ENCODE data around the gene PTDSS2. TPM values are rescaled to one million over a fixed set of nuclear protein-coding genes. Genes with fewer than 3 reads are reported as not detected.

Gene PTDSS2
- total and polyA plus RNA-seq, 10 donors, result 11.0 to 40.7 (median 25.7) TPM

GRCh38 chr11:469684-470560 is 19.8 kb downstream of the PTDSS2 start:
- peak overlapping the region in 7 of 8 donors; percentile 74 to 85 (median 80) for H3K27ac ChIP-seq
- no peaks in the 10 kb centered on the region for H3K27me3 ChIP-seq (replicated peaks in 1 of 7)
- WGBS, 5 donors, result 73 to 82% (median 80%) methylated on average over 21 to 28 of the region's 28 CpGs
- H3K9me3 ChIP-seq, result no peaks in the 10 kb centered on the region
- peak; percentile 76 for DNase-seq
- peaks cover 0 to 4% (median 0%) of the 10 kb centered on the region in 6 donors for H3K36me3 ChIP-seq
- peak overlapping the region in 1 of 8 donors; percentile 11 for H3K4me3 ChIP-seq
- H3K4me1 ChIP-seq, result peaks cover 0 to 29% (median 11%) of the 10 kb centered on the region in 6 donors
- intact Hi-C loops (cut with DNase I; ENCODE audit: low total_unique reads), result no loop called here
- TF ChIP-seq CTCF (IDR thresholded peaks at IDR 0.05 in 8 of 11, conservative IDR thresholded peaks at IDR 0.05 in 3 of 11) (peak in 3 of 11 experiments; percentile 6 to 17 (median 15)), POLR2AphosphoS5 (IDR thresholded peaks at IDR 0.05) (peak; percentile 63 to 66 (median 66)), POLR2A (IDR thresholded peaks at IDR 0.05) (no peak)

GRCh38 chr11:471468-472145 is 21.5 kb downstream of the PTDSS2 start:
- H3K4me1 ChIP-seq, result peaks cover 0 to 20% (median 11%) of the 10 kb centered on the region in 6 donors
- no peaks in the 10 kb centered on the region for H3K27me3 ChIP-seq (replicated peaks in 1 of 7)
- no peaks in the 10 kb centered on the region for H3K36me3 ChIP-seq
- intact Hi-C loops (cut with DNase I; ENCODE audit: low total_unique reads), result no loop called here
- TF ChIP-seq POLR2AphosphoS5 (IDR thresholded peaks at IDR 0.05) (no peak), CTCF (IDR thresholded peaks at IDR 0.05 in 8 of 11, conservative IDR thresholded peaks at IDR 0.05 in 3 of 11) (no peak), POLR2A (IDR thresholded peaks at IDR 0.05) (no peak)
- DNase-seq, result no peak
- H3K4me3 ChIP-seq, result no peak overlapping the region
- WGBS, 5 donors, result 94 to 97% (median 95%) methylated on average over 54 to 61 of the region's 61 CpGs
- H3K27ac ChIP-seq, result peak overlapping the region in 3 of 8 donors; percentile 79 to 85 (median 84)
- H3K9me3 ChIP-seq, result no peaks in the 10 kb centered on the region

GRCh38 chr11:472272-472671 is 22.2 kb downstream of the PTDSS2 start:
- 93 to 96% (median 93%) methylated on average over 13 of the region's 13 CpGs for WGBS, 5 donors
- intact Hi-C loops (cut with DNase I; ENCODE audit: low total_unique reads), result no loop called here
- DNase-seq, result no peak

More at GRCh38 chr11:472272-472671, 22.2 kb downstream of the PTDSS2 start:
- Histone ChIP-seq H3K36me3 (no peaks in the 10 kb centered on the region), H3K9me3 (no peaks in the 10 kb centered on the region), H3K4me3 (no peak overlapping the region), H3K4me1 (peaks cover 0 to 18% (median 11%) of the 10 kb centered on the region in 6 donors), H3K27me3 (replicated peaks in 1 of 7) (no peaks in the 10 kb centered on the region), H3K27ac (no peak overlapping the region)
- TF ChIP-seq POLR2AphosphoS5 (IDR thresholded peaks at IDR 0.05), result no peak
- TF ChIP-seq POLR2A (IDR thresholded peaks at IDR 0.05), result no peak
- TF ChIP-seq CTCF (IDR thresholded peaks at IDR 0.05 in 8 of 11, conservative IDR thresholded peaks at IDR 0.05 in 3 of 11), result no peak
